HEK293T (cell line): Measurements from ENCODE around the gene CCM2.

ENCODE experiments used
- ARNT ChIP-seq: fragments of 450-650 bp; IDR thresholded peaks from 2 replicates; pipeline ENCODE4 v1.6.1; 2017; ENCODE audit warnings: mild to moderate bottlenecking
- BHLHE40 ChIP-seq: fragments of 450-650 bp; IDR thresholded peaks from 2 replicates; pipeline ENCODE4 v1.6.1; 2016; ENCODE audit warnings: mild to moderate bottlenecking, moderate library complexity, borderline replicate concordance
- ELF4 ChIP-seq: fragments of 450-650 bp; IDR thresholded peaks from 2 replicates; pipeline ENCODE4 v1.6.1; 2017; ENCODE audit warnings: antibody characterized with exemption
- FOXA1 ChIP-seq: fragments of 450-650 bp; IDR thresholded peaks from 2 replicates; pipeline ENCODE4 v1.6.1; 2016; ENCODE audit warnings: mild to moderate bottlenecking
- FOXM1 ChIP-seq: fragments of 450-650 bp; IDR thresholded peaks from 2 replicates; pipeline ENCODE4 v1.6.1; 2017; ENCODE audit warnings: mild to moderate bottlenecking, borderline replicate concordance
- NFRKB ChIP-seq: fragments of 450-650 bp; IDR thresholded peaks from 2 replicates; pipeline ENCODE4 v1.6.1; 2016; ENCODE audit warnings: mild to moderate bottlenecking, moderate library complexity
- SP1 ChIP-seq: fragments of 450-650 bp; IDR thresholded peaks from 2 replicates; pipeline ENCODE4 v1.6.1; 2017
- ZNF384 ChIP-seq: fragments of 450-650 bp; IDR thresholded peaks from 2 replicates; pipeline ENCODE4 v1.6.1; 2016

DNA sequence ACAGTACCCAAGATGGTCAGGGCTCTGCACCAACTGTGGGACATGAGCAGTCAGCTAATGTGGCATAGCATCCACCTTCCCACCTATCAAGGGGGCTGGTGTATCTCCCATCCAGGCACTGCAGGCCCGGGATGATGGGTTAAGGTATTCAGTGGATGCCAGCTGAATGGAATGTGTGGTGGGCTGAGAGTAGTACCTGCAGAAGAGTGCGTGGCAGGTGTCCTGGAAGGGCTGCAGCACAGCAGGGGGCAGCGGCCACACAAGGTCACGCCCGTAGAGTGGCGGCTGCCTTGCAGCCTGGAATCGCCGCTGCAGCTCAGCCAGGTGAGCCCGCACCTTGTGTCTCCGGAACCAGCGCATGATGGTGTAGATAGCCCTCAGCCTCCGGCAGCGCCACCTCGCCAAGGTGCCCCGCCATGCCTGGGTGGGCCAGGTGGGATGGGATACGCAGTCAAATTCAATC lies 34.5 kb upstream of the CCM2 start:
- no peak for TF ChIP-seq SP1
- no peak for TF ChIP-seq FOXM1
- no peak for TF ChIP-seq FOXA1
- no peak for TF ChIP-seq ZNF384
- TF ChIP-seq BHLHE40, result no peak
- TF ChIP-seq ARNT, result no peak
- no peak for TF ChIP-seq NFRKB
- TF ChIP-seq ELF4, result no peak
